CD4-positive, alpha-beta T cell treated with Interleukin-2 at 100 ng/mL for 4 hours (primary cell): Measurements from ENCODE around the gene ENPP3.

Experiments used
- DNase-seq: peaks from one replicate; pipeline ENCODE4 v3.0.0-alpha.2; 2020; ENCODE audit warnings: low spot score

The ENPP3 gene

DNA sequence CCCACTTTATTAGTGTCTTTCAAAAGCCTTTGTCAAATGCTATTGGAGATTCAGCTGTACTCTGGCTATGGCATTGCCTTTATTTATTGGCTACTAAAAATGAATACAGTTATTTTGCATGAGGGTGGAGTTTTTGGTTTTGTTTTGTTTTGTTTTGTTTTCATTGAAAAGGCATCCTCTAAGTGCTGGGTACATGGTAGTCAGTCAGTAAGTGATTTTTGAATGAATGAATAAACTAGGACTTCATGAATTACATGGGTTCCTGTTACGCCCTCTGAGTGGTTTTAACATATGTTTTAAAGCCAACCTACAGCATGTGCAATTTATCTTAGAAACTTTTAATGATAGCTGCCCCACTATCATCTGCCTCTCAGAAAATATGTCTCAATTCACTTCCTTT is 131.9 kb downstream of the ENPP3 start:
- no peak for DNase-seq

DNA sequence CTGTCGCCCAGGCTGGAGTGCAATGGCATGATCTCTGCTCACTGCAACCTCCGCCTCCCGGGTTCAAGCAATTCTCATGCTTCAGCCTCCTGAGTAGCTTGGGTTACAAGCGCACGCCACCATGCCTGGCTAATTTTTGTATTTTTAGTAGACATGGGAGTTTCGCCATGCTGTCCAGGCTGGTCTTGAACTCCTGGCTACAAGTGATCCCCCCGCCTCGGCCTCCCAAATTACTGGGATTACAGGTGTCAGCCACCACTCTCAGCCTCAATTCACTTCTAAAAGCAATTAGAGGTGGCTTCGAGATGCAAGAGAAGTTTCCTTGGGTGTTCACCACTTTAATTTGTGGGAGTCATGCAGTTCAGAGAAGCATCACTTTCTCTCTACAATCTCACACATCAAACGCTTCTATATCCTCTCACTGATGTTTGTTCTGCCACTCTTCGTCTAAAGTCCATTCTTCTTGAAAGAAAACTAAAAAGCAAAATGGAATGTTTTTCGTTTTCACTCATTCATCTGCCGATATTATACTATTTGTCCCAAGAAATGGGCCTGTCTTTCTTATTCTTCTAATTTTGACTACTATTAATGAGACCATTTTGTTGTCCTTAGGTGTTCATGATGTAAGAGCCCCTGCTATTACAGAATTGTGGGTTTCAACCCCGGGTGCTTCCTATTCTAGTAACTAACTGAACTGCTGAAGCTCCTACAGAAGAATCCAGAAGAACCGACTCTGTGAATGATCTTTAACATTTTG is 132.5 kb downstream of the ENPP3 start:
- no peak for DNase-seq

DNA sequence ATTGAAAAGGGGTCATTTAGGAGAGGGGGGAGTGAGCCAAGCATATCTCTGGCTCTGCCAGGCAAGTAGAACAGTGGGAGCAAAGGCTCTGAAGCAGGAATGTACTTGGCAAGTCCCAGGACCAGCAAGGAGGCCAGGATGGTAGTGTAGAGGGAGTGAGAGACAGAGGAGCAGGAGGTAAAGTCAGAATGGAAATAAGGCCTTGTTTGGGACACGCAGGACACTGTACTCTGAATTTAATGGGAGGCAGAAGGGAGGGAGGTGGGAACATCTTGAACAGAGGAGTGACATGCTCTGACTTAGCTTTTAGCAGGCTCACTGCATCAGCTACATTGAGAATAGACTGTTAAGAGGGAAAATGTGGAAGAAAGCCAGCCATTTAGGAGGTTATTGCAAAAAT is 133.7 kb downstream of the ENPP3 start:
- DNase-seq, result no peak

DNA sequence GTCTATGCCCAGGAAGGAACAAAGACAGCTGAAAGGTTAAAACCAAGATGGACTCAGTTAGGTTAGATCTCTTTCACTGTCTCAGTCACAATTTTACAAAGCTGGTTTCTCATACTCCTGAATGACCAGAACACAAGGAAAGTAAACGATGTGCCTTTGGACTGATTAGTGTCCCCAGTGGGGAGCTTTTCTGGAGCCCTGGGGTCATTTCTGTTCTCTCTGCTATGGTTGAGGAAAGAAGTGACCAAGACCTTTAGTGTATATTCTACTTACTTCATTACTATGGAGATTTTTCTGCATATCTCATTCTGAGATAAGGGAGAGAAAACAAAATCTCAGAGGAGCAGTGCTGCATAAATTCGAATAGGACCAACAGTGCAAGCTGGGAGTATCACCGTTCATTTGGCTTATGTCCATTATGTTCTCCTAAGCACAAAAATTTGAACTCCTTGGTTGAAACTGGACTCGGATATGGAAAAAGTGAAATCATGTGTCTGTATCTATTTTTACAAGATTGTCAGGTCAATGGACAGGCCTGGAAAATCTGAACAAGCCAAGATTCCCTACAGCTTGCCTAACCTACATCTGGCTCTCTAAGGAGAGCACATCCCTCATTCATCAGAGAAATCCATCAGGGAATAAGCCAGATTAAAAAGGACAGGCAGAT is 136.3 kb downstream of the ENPP3 start:
- DNase-seq, result no peak

DNA sequence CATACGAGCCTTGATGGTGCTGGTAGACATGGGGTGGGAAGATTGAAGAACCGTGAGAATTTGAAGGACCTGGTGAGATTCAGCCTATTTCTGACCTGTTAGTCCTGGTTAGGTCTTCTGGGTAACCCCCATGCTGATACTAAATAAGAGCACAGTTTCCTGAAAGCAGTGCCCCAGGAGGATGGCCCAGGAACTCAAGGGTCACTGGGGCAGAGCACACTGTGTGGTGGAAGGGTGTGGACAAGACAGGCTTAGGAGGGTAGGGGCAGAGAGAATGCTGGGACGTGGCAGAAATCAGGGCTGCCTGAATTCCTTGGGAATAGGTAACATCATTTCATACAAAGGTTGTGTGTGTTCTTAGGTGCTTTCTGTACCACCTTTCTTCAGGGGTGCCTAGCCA is 138.8 kb downstream of the ENPP3 start:
- DNase-seq, result no peak

DNA sequence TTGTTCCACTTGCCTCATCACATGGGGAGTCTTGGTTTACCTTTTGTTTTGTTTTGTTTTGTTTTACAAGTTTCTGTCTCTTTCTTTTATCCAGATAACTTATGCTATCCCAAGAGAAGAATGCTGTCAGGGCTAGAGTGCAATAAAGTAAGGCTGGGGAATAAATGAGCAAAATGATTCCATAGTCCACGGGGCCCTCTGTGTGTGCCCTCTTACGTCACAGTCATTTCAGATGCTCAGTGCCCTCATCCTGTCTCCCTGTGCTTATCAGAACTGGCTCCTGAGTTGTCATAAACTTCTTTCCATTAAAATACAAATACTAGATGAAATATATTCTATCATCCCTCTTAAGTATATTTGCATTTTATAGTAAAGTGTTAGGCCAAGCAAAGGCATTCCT is 139.9 kb downstream of the ENPP3 start:
- DNase-seq, result no peak

DNA sequence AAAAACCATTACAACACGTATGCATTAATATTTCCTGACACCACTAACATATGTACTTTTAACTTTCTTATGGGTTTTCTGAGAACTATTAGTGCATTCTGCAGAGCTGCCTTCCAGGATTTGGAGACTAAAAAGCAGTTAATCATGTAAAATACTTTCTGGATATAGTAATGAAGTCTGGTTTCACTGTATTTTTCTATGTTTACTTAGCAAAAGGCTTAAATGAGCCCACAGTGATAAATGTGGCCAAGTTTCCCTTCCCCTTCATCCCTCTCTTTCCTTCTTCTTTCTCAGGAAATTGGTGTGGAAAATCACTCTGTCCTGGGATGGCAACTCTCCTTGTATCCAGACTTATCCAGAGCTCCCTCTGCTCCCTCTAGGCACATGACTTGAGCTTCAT is 141.1 kb downstream of the ENPP3 start:
- no peak for DNase-seq

DNA sequence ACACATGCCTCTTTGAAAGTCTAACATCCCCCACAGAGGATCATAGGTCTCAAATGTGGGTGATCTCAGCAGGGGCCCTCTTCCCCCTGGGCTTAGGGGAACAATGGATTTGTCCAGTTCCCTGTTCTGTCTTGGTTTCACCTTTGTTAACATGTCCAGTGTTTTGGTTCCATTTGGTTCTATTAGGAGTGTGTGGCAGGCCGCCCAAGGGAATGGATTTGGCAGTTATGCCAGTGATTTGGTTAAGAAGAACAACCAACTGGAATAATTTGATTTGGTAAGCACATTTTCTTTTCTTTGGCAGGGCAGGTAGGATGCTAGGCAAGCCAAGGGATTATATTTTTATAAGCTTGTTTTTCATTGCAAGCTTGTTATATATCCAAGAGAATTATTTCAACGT is 142.2 kb downstream of the ENPP3 start:
- no peak for DNase-seq

DNA sequence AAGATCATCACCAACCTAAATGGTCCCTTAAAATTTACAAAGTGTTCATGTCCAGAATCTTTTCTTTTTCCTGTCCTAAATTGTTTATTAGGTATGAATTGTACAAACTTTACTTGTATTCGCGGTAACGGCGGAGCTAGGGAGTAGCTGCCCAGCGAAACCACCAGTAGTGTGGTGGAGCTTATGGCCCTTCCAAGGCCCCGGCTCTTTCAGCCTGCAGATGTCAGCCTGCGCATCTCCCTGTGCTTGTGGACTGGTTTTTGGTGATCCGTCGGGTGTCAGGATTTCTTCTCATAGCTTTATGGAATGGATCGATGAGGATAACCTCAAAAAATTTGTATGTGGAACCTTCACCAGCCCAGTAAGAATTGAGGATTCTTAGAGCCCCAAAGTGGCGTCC is 143.5 kb downstream of the ENPP3 start:
- no peak for DNase-seq

DNA sequence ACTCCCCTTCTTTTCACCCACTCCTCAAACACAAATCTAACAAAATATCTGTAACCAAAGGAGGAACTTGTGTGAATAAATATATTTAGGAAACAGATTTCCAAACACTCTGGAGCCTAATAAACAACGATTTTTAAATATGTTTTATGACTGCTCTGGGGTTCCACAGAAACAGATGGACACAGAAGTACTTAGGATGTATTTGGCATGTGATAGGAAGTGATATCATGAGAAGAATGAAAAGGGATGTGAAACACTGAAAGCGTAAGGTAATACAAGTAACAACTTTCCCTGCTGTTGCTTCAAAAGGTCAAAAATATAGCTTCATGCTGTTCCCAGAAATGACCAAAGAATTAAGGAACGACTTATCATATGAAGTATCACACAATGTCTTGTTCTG is 144.6 kb downstream of the ENPP3 start:
- DNase-seq, result no peak

DNA sequence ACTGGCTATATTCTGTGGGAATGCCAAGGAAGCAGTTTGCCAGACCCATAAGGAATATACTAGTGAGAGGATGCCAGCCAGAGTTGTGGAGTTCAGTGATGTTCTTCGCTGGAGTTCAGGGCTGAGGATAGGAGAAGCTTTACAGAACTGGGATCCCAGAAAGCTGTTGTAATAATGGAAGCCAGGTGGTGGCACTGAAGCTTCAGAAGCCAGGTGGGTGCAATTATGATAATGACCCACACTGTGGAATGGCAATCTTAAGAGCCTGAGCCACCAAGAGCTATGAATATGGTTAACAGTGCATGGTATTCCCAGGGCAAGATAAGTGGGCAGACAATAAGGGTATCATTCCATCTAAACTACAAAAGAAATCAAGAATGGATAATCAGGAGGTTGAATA is 145.7 kb downstream of the ENPP3 start:
- no peak for DNase-seq

DNA sequence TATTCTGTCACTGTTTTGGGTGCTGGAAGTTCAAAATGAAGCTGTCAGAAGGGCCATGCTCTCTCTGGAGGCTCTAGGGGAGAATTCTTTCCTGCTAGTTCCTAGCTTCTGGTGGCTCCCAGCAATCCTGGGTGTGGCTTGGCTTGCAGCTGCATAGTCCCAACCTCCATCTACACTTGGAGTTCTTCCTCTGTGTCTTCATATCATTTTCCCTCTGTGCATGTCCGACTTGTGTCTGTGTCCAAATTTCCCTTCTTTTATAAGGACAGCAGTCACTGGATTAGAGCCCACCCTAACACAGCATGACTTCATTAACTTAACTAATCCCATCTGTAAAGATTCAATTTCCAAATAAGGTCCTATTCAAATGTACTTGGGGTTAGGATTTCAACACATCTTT is 147.5 kb downstream of the ENPP3 start:
- no peak for DNase-seq

DNA sequence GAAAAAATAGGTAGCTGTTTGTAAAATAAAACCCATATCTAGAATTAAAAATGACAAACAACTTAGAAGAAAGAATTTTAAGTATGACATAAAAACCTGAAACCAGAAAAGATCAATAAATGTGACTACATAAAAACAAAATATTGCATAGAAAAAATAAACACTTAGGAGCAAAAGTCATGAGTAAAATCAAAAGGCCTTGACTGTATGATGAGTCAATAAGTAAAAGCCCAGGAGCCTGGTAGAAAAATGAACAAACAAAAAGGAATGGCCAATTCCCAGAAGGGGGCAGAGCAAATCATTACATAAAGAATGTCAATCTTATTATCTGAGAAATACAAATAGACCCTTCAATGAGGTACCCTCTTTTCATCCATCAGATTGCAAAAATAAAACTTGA is 150.0 kb downstream of the ENPP3 start:
- no peak for DNase-seq

DNA sequence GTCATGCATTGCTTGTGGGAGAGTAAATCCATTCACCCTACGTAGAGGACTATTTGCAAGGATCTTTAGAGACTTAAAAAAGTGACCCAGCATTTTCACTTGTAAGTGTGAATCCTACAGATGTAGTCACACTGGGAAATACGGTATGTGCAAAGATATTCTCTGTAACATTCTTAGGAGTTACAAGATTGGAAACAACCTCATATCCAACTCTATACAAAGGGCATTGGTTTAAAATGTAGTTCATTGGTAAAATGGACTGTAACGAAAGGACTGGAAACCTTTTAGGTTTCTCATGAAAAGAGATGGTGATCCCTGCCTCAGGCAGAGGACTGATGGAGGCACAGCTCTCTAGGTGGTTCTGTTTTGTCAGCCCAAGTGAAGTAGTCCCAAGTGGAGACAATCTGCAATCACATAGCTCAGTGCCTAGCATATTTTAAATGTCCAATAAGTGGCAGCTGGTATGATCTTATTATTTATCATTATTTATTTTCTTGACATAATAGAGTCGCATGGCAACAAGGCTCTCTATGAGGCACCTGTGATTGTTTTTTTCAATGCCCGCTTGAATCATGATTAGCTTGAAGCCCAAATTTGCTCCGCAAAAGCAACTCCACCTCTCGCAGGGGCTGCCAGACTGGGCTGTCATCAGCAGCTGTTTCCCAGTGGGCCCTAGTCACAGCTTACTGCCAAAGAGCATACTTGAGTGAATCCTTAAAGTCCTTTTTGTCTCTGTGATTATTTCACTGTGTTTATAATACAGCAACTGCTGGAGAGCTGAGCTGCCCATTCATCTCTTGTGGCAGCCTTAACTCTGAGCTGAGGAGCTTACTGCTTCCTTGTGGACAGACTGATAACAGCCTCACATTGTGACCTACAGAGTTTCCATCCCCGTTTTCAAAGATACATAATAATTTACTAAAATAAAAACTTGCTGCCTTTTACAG is 150.9 kb downstream of the ENPP3 start:
- no peak for DNase-seq

DNA sequence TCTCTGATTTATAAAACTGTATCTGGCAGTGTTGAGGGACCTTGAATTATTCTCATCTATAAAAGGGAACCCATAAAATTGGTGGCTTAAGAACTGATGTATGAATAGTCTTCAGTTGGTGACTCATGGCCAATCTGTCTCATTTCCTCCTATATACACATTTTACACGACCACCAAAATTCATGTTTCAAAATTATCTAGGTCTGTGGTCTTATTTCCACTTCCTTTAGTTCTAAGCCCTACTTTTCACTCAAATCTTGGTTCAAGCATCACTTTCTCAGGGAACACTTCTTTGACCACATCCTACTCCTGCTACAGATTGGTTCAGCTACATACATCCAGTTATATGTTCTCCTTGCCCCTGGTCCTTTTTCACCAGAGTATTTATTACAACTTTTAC is 152.1 kb downstream of the ENPP3 start:
- DNase-seq, result no peak

DNA sequence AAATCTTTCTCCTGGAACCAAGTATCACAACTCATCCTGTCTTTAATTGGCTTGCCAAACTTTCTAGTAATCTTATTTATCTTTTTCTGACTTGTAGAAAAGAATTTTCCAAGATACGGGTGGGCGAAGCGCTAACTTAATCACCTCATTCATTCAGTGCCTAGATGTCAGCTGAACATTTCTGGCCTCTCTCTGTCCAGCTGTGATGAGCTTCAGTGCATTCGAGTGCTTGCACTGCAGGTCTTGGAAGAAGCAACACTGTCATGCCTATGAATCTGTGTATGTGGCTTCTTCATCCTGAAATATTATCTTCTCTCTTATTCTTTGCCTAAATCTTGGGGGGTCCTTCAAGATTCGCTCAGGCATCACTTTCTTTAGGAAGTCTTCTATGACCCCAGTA is 154.4 kb downstream of the ENPP3 start:
- DNase-seq, result no peak

DNA sequence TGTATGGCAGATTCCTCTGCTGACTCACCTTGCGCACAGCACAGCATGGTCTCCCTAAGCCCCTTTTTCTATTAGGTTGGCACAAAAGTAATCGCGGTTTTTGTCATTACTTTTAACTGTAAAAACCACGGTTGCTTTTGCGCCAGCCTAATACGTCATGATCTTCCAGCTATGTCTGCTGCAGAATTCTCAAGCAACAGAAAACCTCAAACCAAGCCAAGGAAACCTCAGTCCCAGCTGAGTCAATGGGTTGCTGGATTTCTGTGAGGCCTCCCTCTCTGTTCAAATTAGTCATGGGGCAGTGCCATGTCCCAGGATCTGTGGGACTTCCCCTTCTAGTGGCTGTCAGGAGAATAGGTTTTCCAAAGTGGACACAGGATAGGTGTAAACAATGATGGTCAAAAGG is 155.0 kb downstream of the ENPP3 start:
- no peak for DNase-seq

DNA sequence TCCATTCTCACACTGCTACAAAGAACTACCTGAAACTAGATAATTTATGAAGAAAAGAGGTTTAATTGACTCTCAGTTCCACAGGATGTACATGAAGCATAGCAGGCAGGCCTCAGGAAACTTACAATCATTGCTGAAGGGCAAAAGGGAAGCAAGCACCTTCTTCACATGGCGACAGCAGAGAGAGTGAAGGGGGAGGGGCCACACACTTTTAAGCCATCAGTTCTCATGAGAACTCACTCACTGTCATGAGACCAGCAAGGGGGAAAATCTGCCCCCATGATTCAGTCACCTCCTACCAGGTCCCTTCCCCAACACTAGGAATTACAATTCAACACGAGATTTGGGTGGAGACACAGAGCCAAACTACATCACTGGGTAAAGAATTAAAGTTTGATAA is 158.3 kb downstream of the ENPP3 start:
- no peak for DNase-seq
